Smooth muscle cell of bladder (primary cell): Measurements from ENCODE around the gene U2SURP. TPM values are rescaled to one million over a fixed set of nuclear protein-coding genes. Genes with fewer than 3 reads are reported as not detected.

Experiments
- total RNA-seq: library from RNA; depleted of rRNA; stranded (reverse); fragments of >200 nt; gene quantifications from 2 replicates; pipeline ENCODE4 v1.2.3, GENCODE V29; 2014

Gene U2SURP
- total RNA-seq, result 42.2 and 44.8 TPM in 2 replicates

DNA sequence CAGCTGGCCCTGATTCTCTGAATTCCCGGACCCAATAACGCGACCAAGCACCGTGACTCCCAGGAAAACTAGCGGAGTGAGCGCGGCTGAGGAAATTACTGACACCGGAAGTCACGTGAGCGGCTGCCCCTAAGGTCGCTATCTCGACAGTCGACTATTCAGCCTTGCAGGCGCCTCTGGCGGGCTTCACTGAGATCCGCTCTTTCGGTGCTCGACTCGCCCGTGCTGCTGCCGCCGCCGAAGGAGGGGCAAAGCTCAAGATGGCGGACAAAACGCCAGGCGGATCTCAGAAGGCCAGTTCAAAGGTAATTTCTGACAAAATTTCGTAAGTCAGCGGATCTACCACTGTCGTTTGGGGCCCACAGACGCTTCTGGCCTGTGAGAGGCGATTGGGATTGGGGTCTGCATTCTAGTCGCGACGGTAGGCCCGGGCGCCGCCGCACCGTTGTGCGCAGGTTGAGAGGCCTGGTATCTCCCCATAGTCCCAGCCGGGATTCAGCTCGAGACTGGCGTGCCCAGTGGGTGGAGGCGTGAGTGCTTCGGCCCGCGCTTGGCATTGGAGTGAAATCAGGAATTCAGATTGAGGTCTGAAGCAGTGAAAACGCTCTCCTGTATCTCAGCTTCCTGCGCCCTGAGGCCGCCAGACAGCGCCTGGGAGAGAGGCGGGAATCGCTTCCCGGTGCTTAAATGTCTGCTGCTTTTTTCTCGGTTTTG, at the start of gene U2SURP:
U2SURP (plus strand) TSS at position 202 of the 714 bp plus-strand sequence; CDS start at position 261, 59 bp downstream.

DNA sequence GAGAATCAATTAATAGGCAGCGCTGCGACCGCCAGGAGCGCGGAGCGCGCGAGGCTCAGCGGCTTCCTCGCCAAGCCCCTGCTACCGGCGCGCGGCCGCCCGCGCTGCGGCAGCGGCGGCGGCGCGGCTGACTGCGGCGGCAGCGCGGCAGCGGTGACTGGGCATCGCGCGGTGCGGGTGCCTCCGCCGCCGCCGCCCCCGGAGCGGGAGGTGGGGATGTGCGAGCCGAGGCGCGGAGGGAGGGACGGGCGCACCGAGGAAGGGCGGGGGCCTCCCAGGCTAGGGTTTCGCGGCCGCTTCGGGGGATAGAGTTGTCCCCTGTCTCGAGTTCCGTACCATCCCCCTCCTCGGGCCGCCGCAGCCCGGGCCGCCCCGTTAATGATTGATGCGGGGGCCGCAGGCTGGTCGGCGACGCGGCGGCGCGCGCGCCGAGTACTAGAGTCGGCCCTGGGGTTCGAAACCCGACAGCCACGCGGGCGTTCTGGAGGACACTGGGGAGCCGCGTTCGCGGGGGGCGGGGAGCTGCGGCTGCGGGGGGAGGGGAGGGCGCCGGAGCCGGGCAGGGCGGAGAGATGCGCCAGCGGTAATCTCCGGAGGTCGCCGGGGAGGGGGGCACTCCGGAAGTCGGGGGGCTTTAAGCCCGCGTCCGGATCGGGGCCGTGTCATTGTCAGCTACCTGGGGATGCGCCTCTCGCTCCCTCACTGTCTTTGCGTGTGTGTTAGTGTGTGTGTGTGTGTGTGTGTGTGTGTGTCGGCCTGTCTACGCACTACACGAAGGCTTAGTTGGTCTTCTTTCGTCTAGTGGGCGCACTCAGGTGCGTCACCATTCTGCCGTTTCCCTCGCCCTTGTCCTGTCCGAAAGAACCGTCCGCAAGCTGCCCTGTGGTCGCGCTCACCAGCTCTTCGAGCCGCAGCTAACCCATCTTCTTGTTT, 37.6 kb upstream of the U2SURP start, which contains the start of gene PAQR9:
PAQR9 (minus strand) TSS at position 159 of the 933 bp plus-strand sequence. CDS start 338 bp downstream, outside the sequence.

Other genes with a start within 250 kb of the U2SURP start
- gene PCOLCE2, start 112.5 kb upstream of the U2SURP start, total RNA-seq, result 60.7 and 197 TPM in 2 replicates
- 0.18 TPM in 1 of 2 replicates, not detected in the other for gene PAQR9, start 37.9 kb upstream of the U2SURP start, total RNA-seq
- gene CHST2, start 118.2 kb downstream of the U2SURP start, total RNA-seq, result 3.4 and 4.2 TPM in 2 replicates